Breast epithelium (tissue), 4 donors: ENCODE data around the gene TNFRSF12A. TPM values are rescaled to one million over a fixed set of nuclear protein-coding genes. Genes with fewer than 3 reads are reported as not detected.

Source experiments
- DNase-seq, 2 donors: peaks; one replicate each; pipeline ENCODE4 v3.0.0-alpha.2; 2019; ENCODE audit warnings: low spot score in 2 of 2
- H3K27ac ChIP-seq, 2 donors: fragments of 200-600 bp; sonication (generic) in 1 of 2; one replicate each; pipeline ENCODE4 v1.5.1; 2016 to 2019; ENCODE audit warnings: mild to moderate bottlenecking in 1 of 2
- H3K27me3 ChIP-seq, 2 donors: fragments of 200-600 bp; sonication (generic) in 1 of 2; one replicate each; pipeline versions ENCODE4 v1.5.1 to v1.6.0; 2017 to 2019; ENCODE audit warnings: control low read depth in 1 of 2, mild to moderate bottlenecking in 1 of 2
- H3K36me3 ChIP-seq: fragments of 200-600 bp; one replicate; pipeline ENCODE4 v1.5.1; 2019
- H3K4me1 ChIP-seq, 2 donors: fragments of 200-600 bp; sonication (generic); one replicate each; pipeline ENCODE4 v1.5.1; 2016 to 2019; ENCODE audit warnings: control low read depth in 1 of 2
- H3K4me3 ChIP-seq, 3 donors: fragments of 200-600 bp; sonication (generic); 1 replicate in 2 of 3; 2 replicates in 1 of 3; pipeline ENCODE4 v1.5.1; 2016 to 2019; ENCODE audit warnings: mild to moderate bottlenecking in 3 of 3, moderate library complexity in 2 of 3
- H3K9me3 ChIP-seq, 2 donors: fragments of 200-600 bp; sonication (generic) in 1 of 2; one replicate each; pipeline ENCODE4 v1.5.1; 2016 to 2019; ENCODE audit warnings: control low read depth in 1 of 2
- CTCF ChIP-seq, 3 donors: fragments of 450-650 bp; IDR thresholded peaks; one replicate each; pipeline ENCODE4 v1.5.1; 2016 to 2017; ENCODE audit warnings: antibody characterized with exemption in 3 of 3, mild to moderate bottlenecking in 3 of 3, moderate library complexity in 3 of 3
- POLR2A ChIP-seq: fragments of 450-650 bp; IDR thresholded peaks from one replicate; pipeline ENCODE4 v1.6.1; 2016; ENCODE audit warnings: antibody characterized with exemption, mild to moderate bottlenecking, moderate library complexity
- POLR2AphosphoS5 ChIP-seq, 3 donors: sonication (generic); formaldehyde crosslinking; IDR thresholded peaks; one replicate each; pipeline ENCODE4 v1.6.1; 2017; ENCODE audit warnings: antibody characterized with exemption in 3 of 3
- intact Hi-C: fragments of 100-400 bp; cut with DNase I; formaldehyde crosslinking; loops from one replicate; pipeline ENCODE4 v1.15.1; 2023; ENCODE audit warnings: low total_unique reads
- total RNA-seq, 3 donors: library from RNA; depleted of rRNA; stranded (reverse); fragments of >200 nt; gene quantifications; one replicate each; pipeline ENCODE4 v1.1.0, GENCODE V29; 2016

The TNFRSF12A gene
- total RNA-seq, result 10 to 100 TPM in 2 of 3 donors, 1 to 10 TPM in 1; 6.9 to 74.1 (median 36.7) TPM

- peak within 1 kb of the TSS; percentile 52 to 88 (median 70) for H3K4me3 ChIP-seq
- no peaks in the 10 kb centered on the region for H3K9me3 ChIP-seq
- no peaks in the 10 kb centered on the region for H3K36me3 ChIP-seq
- peaks cover 3 to 11% of the 10 kb centered on the region in 2 donors for H3K27me3 ChIP-seq
- peak within 1 kb of the TSS; percentile 96 to 98 for H3K27ac ChIP-seq
- peaks cover 15 to 16% of the 10 kb centered on the region in 2 donors for H3K4me1 ChIP-seq
- intact Hi-C loops, result no loop called here
- TF ChIP-seq POLR2A, result peak; percentile 33
- TF ChIP-seq POLR2AphosphoS5 (IDR thresholded peaks at IDR 0.05), result peak in 1 of 3 donors; percentile 51
- TF ChIP-seq CTCF (IDR thresholded peaks at IDR 0.05), result no peak
- peak; percentile 76 to 78 for DNase-seq
Observed at GRCh38 chr16:3020247-3020603, at the start of gene TNFRSF12A. TSS of gene TNFRSF12A (plus strand) at chr16:3020368. CDS start at chr16:3020398, 30 bp downstream.

- H3K4me3 ChIP-seq, result peak overlapping the region; percentile 64 to 86 (median 73)
- DNase-seq, result no peak
- no peak for TF ChIP-seq CTCF (IDR thresholded peaks at IDR 0.05)
- no peak for TF ChIP-seq POLR2A
- TF ChIP-seq POLR2AphosphoS5 (IDR thresholded peaks at IDR 0.05), result no peak
- intact Hi-C loops, result no loop called here
- peaks cover 14 to 25% of the 10 kb centered on the region in 2 donors for H3K27me3 ChIP-seq
- peak overlapping the region in 1 of 2 donors; percentile 7 for H3K27ac ChIP-seq
- H3K36me3 ChIP-seq, result no peaks in the 10 kb centered on the region
- no peaks in the 10 kb centered on the region for H3K9me3 ChIP-seq
- H3K4me1 ChIP-seq, result peaks cover 4 to 6% of the 10 kb centered on the region in 2 donors
Observed at GRCh38 chr16:2970563-2970962, 49.6 kb upstream of the TNFRSF12A start.

GRCh38 chr16:2971134-2971984, 48.8 kb upstream of the TNFRSF12A start:
- no peak for TF ChIP-seq POLR2AphosphoS5 (IDR thresholded peaks at IDR 0.05)
- no peak for TF ChIP-seq CTCF (IDR thresholded peaks at IDR 0.05)
- TF ChIP-seq POLR2A, result no peak
- Histone ChIP-seq H3K27ac (no peak overlapping the region), H3K4me1 (peaks cover 4 to 6% of the 10 kb centered on the region in 2 donors), H3K4me3 (no peak overlapping the region), H3K27me3 (peaks cover 14 to 18% of the 10 kb centered on the region in 2 donors), H3K36me3 (no peaks in the 10 kb centered on the region), H3K9me3 (no peaks in the 10 kb centered on the region)
- intact Hi-C loops, result no loop called here
- no peak for DNase-seq

GRCh38 chr16:2971985-2972784, 48.0 kb upstream of the TNFRSF12A start:
- intact Hi-C loops, result no loop called here
- Histone ChIP-seq H3K27me3 (peaks cover 8 to 10% of the 10 kb centered on the region in 2 donors), H3K27ac (no peak overlapping the region), H3K9me3 (no peaks in the 10 kb centered on the region), H3K4me3 (no peak overlapping the region), H3K36me3 (no peaks in the 10 kb centered on the region), H3K4me1 (peaks cover 4 to 6% of the 10 kb centered on the region in 2 donors)
- TF ChIP-seq POLR2A (no peak), CTCF (IDR thresholded peaks at IDR 0.05) (no peak), POLR2AphosphoS5 (IDR thresholded peaks at IDR 0.05) (no peak)
- no peak for DNase-seq
